Prostate gland (tissue), 2 donors: Measurements from ENCODE around the gene ANKRD35. TPM values are rescaled to one million over a fixed set of nuclear protein-coding genes. Genes with fewer than 3 reads are reported as not detected.

Source experiments
- DNase-seq: peaks from one replicate; pipeline ENCODE4 v3.0.0-alpha.2; 2019; ENCODE audit warnings: low spot score
- H3K27ac ChIP-seq, 2 donors: fragments of 200-600 bp; sonication (generic); 2 replicates each; pipeline ENCODE4 v1.5.1; 2017 to 2019
- H3K27me3 ChIP-seq: fragments of 200-600 bp; sonication (generic); replicated peaks from 2 replicates; pipeline ENCODE4 v1.5.1; 2019; ENCODE audit not compliant: insufficient read depth
- H3K36me3 ChIP-seq, 2 donors: fragments of 200-600 bp; sonication (generic); 1 replicate in 1 of 2; 2 replicates in 1 of 2; pipeline versions ENCODE4 v1.5.1 to v1.8.1; 2017 to 2019
- H3K4me1 ChIP-seq: fragments of 200-600 bp; sonication (generic); replicated peaks from 2 replicates; pipeline ENCODE4 v1.5.1; 2019
- H3K4me3 ChIP-seq, 2 donors: fragments of 200-600 bp; sonication (generic); 2 replicates each; pipeline ENCODE4 v1.5.1; 2017 to 2019
- H3K9me3 ChIP-seq: fragments of 200-600 bp; sonication (generic); 2 replicates; pipeline ENCODE4 v1.5.1; 2017
- POLR2A ChIP-seq: fragments of 450-650 bp; IDR thresholded peaks from one replicate; pipeline ENCODE4 v1.6.1; 2016; ENCODE audit warnings: antibody characterized with exemption, mild to moderate bottlenecking
- POLR2AphosphoS5 ChIP-seq: sonication (generic); formaldehyde crosslinking; IDR thresholded peaks from one replicate; pipeline ENCODE4 v1.6.1; 2017; ENCODE audit warnings: antibody characterized with exemption
- WGBS: methylation state at CpG from one replicate; pipeline ENCODE4 v1.1.5; 2018; 5-methylcytosine and 5-hydroxymethylcytosine counted together
- intact Hi-C: fragments of 100-400 bp; cut with DNase I; formaldehyde crosslinking; loops from one replicate; pipeline ENCODE4 v1.14.2; 2022
- total RNA-seq, 2 donors: library from RNA; depleted of rRNA; stranded (reverse); fragments of >200 nt; gene quantifications; one replicate each; pipeline ENCODE4 v1.1.0, GENCODE V29; 2016
- TF ChIP-seq, protein P1 (sequence below), 4 experiments: fragments of 200-600 bp in 2 of 4; fragments of 450-650 bp in 2 of 4; sonication (generic) in 2 of 4; IDR thresholded peaks; 1 replicate in 3 of 4; 2 replicates in 1 of 4; pipeline ENCODE4 v1.5.1; 2016 to 2019; ENCODE audit warnings: antibody characterized with exemption in 4 of 4, mild to moderate bottlenecking in 2 of 4, moderate library complexity in 2 of 4

The ANKRD35 gene
- total RNA-seq, 2 donors from 2014 or later: 6.6 to 7.5 TPM

DNA sequence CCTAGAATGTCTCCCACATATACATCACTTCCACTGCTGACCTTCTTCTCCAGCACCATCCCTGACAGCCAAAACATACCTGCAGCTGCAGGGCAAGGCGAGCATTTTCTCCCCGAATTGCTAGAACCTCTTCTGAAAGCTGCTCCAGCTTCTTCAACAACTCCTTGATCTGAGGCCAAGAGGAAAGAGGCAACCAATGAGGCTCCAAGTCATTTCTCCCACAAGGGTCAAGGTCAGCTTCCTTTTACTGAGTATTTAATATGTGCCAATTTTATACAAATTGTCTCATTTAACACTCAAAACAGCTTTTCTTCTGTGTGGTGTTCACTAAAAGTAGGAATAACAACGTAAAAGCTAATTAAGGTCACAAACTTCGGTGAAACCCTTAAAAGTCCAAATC, 17.4 kb downstream of the ANKRD35 start:
- no peak overlapping the region for H3K4me3 ChIP-seq
- H3K9me3 ChIP-seq: no peaks in the 10 kb centered on the region
- intact Hi-C loops: no loop called here
- peaks cover 4% of the 10 kb centered on the region for H3K4me1 ChIP-seq
- H3K36me3 ChIP-seq: no peaks in the 10 kb centered on the region
- WGBS: 82% methylated on average over 4 of the region's 4 CpGs
- no peaks in the 10 kb centered on the region for H3K27me3 ChIP-seq
- TF ChIP-seq POLR2AphosphoS5 (no peak), POLR2A (no peak)
- TF ChIP-seq, protein P1, sequence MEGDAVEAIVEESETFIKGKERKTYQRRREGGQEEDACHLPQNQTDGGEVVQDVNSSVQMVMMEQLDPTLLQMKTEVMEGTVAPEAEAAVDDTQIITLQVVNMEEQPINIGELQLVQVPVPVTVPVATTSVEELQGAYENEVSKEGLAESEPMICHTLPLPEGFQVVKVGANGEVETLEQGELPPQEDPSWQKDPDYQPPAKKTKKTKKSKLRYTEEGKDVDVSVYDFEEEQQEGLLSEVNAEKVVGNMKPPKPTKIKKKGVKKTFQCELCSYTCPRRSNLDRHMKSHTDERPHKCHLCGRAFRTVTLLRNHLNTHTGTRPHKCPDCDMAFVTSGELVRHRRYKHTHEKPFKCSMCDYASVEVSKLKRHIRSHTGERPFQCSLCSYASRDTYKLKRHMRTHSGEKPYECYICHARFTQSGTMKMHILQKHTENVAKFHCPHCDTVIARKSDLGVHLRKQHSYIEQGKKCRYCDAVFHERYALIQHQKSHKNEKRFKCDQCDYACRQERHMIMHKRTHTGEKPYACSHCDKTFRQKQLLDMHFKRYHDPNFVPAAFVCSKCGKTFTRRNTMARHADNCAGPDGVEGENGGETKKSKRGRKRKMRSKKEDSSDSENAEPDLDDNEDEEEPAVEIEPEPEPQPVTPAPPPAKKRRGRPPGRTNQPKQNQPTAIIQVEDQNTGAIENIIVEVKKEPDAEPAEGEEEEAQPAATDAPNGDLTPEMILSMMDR (IDR thresholded peaks at IDR 0.05): no peak
- no peak for DNase-seq
- H3K27ac ChIP-seq: no peak overlapping the region

DNA sequence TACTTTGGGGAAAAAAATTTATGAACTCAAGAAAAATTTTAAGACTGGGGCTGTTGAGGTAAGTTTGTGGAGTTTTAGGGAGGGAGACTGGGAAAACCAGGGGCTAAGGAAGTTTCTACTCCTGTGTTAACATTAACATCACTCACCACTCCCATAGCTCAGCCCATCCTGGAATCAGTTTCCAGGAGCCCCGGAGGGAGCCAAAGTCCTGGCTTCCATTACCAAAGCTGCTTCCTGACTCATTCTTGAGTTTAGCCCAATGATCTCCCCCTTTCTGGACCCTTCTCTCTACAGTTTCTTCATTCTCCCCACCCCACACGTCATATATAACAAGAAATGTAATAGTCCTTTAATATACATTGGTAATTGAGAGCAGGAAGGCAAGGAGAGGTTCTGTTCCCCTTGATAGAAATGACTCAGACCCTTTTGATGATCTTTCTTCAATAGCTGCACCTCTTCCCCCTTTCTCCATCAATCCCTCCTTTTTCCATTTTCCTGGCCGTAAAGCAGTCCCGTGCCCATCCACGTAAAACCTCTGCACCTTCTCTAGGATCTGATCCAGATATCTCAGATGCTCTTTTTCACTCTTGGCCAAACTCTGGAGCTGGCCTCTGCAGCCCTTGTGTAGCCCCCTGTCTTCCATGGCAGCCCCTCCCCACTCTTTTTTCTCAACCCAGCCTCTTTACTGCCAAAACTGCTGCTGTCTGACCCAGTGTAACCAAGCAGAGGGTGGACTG, 22.2 kb downstream of the ANKRD35 start:
- Histone ChIP-seq H3K27ac (no peak overlapping the region), H3K27me3 (no peaks in the 10 kb centered on the region), H3K4me1 (peaks cover 5% of the 10 kb centered on the region), H3K9me3 (no peaks in the 10 kb centered on the region), H3K36me3 (no peaks in the 10 kb centered on the region), H3K4me3 (no peak overlapping the region)
- DNase-seq: no peak
- TF ChIP-seq POLR2AphosphoS5: no peak
- TF ChIP-seq, protein P1 (IDR thresholded peaks at IDR 0.05): no peak
- no peak for TF ChIP-seq POLR2A
- intact Hi-C loops: no loop called here
- WGBS: 67% methylated on average over 5 of the region's 5 CpGs

DNA sequence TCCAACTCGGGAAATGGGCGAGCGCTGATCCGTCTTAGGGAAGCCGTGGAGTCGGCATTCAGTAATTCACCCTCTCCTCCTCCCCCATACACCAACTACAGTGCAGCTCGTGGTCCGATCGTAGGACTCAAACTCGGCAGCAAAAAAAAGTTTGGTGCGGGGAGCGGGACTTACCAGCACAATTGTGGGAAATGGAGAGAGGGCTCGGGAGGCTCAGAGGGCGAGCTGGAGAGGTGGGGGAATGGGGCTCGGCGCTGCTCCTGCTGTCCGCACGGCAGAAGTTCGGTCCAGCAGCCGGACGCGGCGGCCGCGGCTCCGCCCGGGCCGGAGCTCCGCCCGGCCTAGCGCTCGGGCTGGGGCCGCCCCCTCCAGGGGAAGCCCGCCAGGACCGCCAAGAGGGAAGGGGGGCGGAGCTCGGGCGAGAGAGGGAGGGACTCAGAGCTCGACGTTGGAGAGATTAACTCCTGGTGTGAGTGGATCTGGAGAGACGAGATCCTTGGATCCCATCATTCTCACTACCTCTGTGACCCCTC, 26.1 kb downstream of the ANKRD35 start:
- WGBS: under 1% methylated on average over 32 of the region's 41 CpGs
- Histone ChIP-seq H3K36me3 (peaks cover 5 to 9% of the 10 kb centered on the region in 2 donors), H3K4me3 (peak overlapping the region; percentile 75 to 77), H3K27ac (peak overlapping the region; percentile 91 to 92), H3K4me1 (peaks cover 5% of the 10 kb centered on the region), H3K27me3 (no peaks in the 10 kb centered on the region), H3K9me3 (no peaks in the 10 kb centered on the region)
- DNase-seq: peak; percentile 87
- intact Hi-C loops: no loop called here
- peak; percentile 92 for TF ChIP-seq POLR2A
- TF ChIP-seq POLR2AphosphoS5: peak; percentile 62
- TF ChIP-seq, protein P1 (IDR thresholded peaks at IDR 0.05): peak in 1 of 4 experiments; percentile 29

DNA sequence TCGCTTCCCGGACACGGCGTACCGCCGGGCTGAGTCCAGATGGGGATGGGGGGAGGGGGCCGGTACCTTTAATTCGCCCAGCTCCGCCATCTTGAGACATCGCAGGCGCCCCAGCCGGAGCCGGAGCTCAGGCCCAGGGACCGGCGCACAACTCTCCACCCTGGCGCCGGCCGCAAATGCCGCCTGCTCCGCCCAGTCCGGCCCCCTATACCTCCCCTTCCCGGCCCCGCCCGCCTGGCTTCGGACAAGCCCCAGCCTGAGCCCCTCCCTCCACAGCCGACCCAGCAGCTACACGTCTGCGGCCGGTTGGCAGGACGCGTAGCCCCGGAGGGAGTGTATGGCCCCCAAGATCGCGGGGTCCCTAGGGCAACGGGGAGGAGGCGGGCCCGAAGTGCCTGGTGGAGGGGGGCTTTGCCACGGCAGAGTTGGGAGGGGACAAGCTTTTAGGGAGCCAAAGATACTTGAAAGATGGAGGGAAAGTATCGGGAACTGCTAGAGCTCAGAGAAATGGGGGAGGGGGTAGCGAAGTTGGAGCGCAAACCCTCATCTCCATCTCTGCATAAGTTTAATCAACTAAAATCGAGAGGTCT, 26.7 kb downstream of the ANKRD35 start, which contains the start of gene PIAS3:
Gene PIAS3 (minus strand): TSS at position 181 of the 590 bp plus-strand sequence. CDS start 91 bp downstream, at position 90.
- Histone ChIP-seq H3K27me3 (no peaks in the 10 kb centered on the region), H3K4me3 (peak within 1 kb of the TSS; percentile 75 to 77), H3K36me3 (peaks cover 5 to 9% of the 10 kb centered on the region in 2 donors), H3K4me1 (peaks cover 5% of the 10 kb centered on the region), H3K9me3 (no peaks in the 10 kb centered on the region), H3K27ac (peak within 1 kb of the TSS; percentile 91 to 92)
- TF ChIP-seq, protein P1 (IDR thresholded peaks at IDR 0.05): peak in 1 of 4 experiments; percentile 10
- TF ChIP-seq POLR2AphosphoS5: peak; percentile 85
- TF ChIP-seq POLR2A: peak; percentile 94
- under 1% methylated on average over 42 of the region's 42 CpGs for WGBS
- DNase-seq: peak; percentile 96
- intact Hi-C loops: no loop called here
